Mesendoderm (in vitro differentiated cells): Measurements from ENCODE around the gene AQP1.

ENCODE experiments used
- DNase-seq: peaks from one replicate; pipeline ENCODE4 v3.0.0; 2013
- H2AK5ac ChIP-seq: 2 replicates; pipeline ENCODE4 v1.6.1; 2013; ENCODE audit warnings: low read length, inconsistent platforms
- H2BK120ac ChIP-seq: 2 replicates; pipeline ENCODE4 v1.6.1; 2013; ENCODE audit warnings: low read depth, mild to moderate bottlenecking, low read length, moderate library complexity, mixed read lengths
- H2BK15ac ChIP-seq: replicated peaks from 2 replicates; pipeline ENCODE4 v1.6.1; 2013; ENCODE audit warnings: low read depth, mild to moderate bottlenecking, moderate library complexity
- H2BK5ac ChIP-seq: 2 replicates; pipeline ENCODE4 v1.6.1; 2013; ENCODE audit warnings: low read length, inconsistent platforms
- H3K18ac ChIP-seq: 2 replicates; pipeline ENCODE4 v1.6.1; 2013; ENCODE audit warnings: mild to moderate bottlenecking, low read length, mixed read lengths
- H3K23ac ChIP-seq: one replicate; pipeline ENCODE4 v1.6.1; 2013; ENCODE audit warnings: low read length
- H3K27ac ChIP-seq: 2 replicates; pipeline ENCODE4 v1.5.1; 2013; ENCODE audit warnings: low read depth, mild to moderate bottlenecking, inconsistent platforms, low read length, moderate library complexity
- H3K27me3 ChIP-seq: 2 replicates; pipeline ENCODE4 v1.6.1; 2013; ENCODE audit warnings: low read length, control low read depth, mild to moderate bottlenecking, inconsistent platforms; ENCODE audit not compliant: insufficient read depth, poor library complexity
- H3K36me3 ChIP-seq: 2 replicates; pipeline ENCODE4 v1.6.1; 2013; ENCODE audit warnings: low read length, inconsistent platforms; ENCODE audit not compliant: control insufficient read depth, insufficient read depth
- H3K4ac ChIP-seq: one replicate; pipeline ENCODE4 v1.6.1; 2013; ENCODE audit warnings: low read depth, mild to moderate bottlenecking, low read length, moderate library complexity
- H3K4me1 ChIP-seq: 2 replicates; pipeline ENCODE4 v1.6.1; 2013; ENCODE audit warnings: low read depth, low read length, inconsistent platforms; ENCODE audit not compliant: control insufficient read depth
- H3K4me2 ChIP-seq: 2 replicates; pipeline ENCODE4 v1.6.1; 2013; ENCODE audit warnings: low read length
- H3K4me3 ChIP-seq: 2 replicates; pipeline ENCODE4 v1.5.1; 2013; ENCODE audit warnings: mild to moderate bottlenecking, low read length
- H3K56ac ChIP-seq: one replicate; pipeline ENCODE4 v1.6.1; 2013; ENCODE audit warnings: low read length
- H3K79me1 ChIP-seq: 2 replicates; pipeline ENCODE4 v1.6.1; 2013; ENCODE audit warnings: low read length, inconsistent platforms
- H3K79me2 ChIP-seq: 2 replicates; pipeline ENCODE4 v1.6.1; 2013; ENCODE audit warnings: mild to moderate bottlenecking, low read length; ENCODE audit not compliant: control insufficient read depth, insufficient read depth
- H3K9ac ChIP-seq: 2 replicates; pipeline ENCODE4 v1.6.1; 2013; ENCODE audit warnings: low read length, inconsistent platforms
- H4K5ac ChIP-seq: one replicate; pipeline ENCODE4 v1.6.1; 2013; ENCODE audit warnings: low read length
- H4K8ac ChIP-seq: one replicate; pipeline ENCODE4 v1.6.1; 2013; ENCODE audit warnings: low read depth, mild to moderate bottlenecking, control low read depth, low read length, moderate library complexity
- WGBS: extraction: QIAGEN DNeasy Blood & Tissue Kit; methylation state at CpG from one replicate; pipeline ENCODE4 v1.1.7; 2013; ENCODE audit warnings: low lambda C conversion rate, missing lambda C conversion rate; ENCODE audit not compliant: insufficient coverage; ENCODE audit errors: extremely low coverage; 5-methylcytosine and 5-hydroxymethylcytosine counted together

The AQP1 gene

GRCh38 chr7:30912021-30912730, 523 bp downstream of the AQP1 start:
- Histone ChIP-seq H3K4me3 (no peak overlapping the region), H3K4me2 (no peak overlapping the region), H3K23ac (no peak overlapping the region), H3K4ac (no peak overlapping the region), H2BK120ac (no peak overlapping the region), H3K27ac (no peak overlapping the region), H3K4me1 (no peaks in the 10 kb centered on the region), H3K27me3 (no peaks in the 10 kb centered on the region), H3K56ac (no peak overlapping the region), H3K36me3 (no peaks in the 10 kb centered on the region), H3K79me2 (no peaks in the 10 kb centered on the region), H2BK5ac (no peak overlapping the region), H2BK15ac (no peak overlapping the region), H4K5ac (no peak overlapping the region), H4K8ac (no peak overlapping the region), H3K18ac (no peak overlapping the region), H3K9ac (no peak overlapping the region), H2AK5ac (no peak overlapping the region), H3K79me1 (no peaks in the 10 kb centered on the region)
- whole genome bisulfite sequencing: no CpG with 5 or more reads among the region's 26 CpGs
- no peak for DNase-seq

GRCh38 chr7:30912731-30912985, 1.0 kb downstream of the AQP1 start:
- Histone ChIP-seq H3K56ac (no peak overlapping the region), H4K5ac (no peak overlapping the region), H2BK120ac (no peak overlapping the region), H3K9ac (no peak overlapping the region), H3K4me2 (no peak overlapping the region), H3K79me1 (no peaks in the 10 kb centered on the region), H3K4me1 (no peaks in the 10 kb centered on the region), H3K18ac (no peak overlapping the region), H2AK5ac (no peak overlapping the region), H2BK5ac (no peak overlapping the region), H2BK15ac (no peak overlapping the region), H3K79me2 (no peaks in the 10 kb centered on the region), H3K27me3 (no peaks in the 10 kb centered on the region), H4K8ac (no peak overlapping the region), H3K36me3 (no peaks in the 10 kb centered on the region), H3K4ac (no peak overlapping the region), H3K4me3 (no peak overlapping the region), H3K23ac (no peak overlapping the region), H3K27ac (no peak overlapping the region)
- no CpG with 5 or more reads among the region's 2 CpGs for WGBS
- no peak for DNase-seq

GRCh38 chr7:30912986-30913811, 1.5 kb downstream of the AQP1 start:
- no CpG with 5 or more reads among the region's 17 CpGs for WGBS
- Histone ChIP-seq H3K79me1 (no peaks in the 10 kb centered on the region), H3K18ac (no peak overlapping the region), H3K27ac (no peak overlapping the region), H2AK5ac (no peak overlapping the region), H2BK120ac (no peak overlapping the region), H3K79me2 (no peaks in the 10 kb centered on the region), H3K56ac (no peak overlapping the region), H3K36me3 (no peaks in the 10 kb centered on the region), H3K4me2 (no peak overlapping the region), H4K5ac (no peak overlapping the region), H3K4me1 (no peaks in the 10 kb centered on the region), H3K9ac (no peak overlapping the region), H4K8ac (no peak overlapping the region), H3K4ac (no peak overlapping the region), H2BK5ac (no peak overlapping the region), H3K23ac (no peak overlapping the region), H3K4me3 (no peak overlapping the region), H2BK15ac (no peak overlapping the region), H3K27me3 (no peaks in the 10 kb centered on the region)
- no peak for DNase-seq

GRCh38 chr7:30913821-30914515, 2.3 kb downstream of the AQP1 start:
- Histone ChIP-seq H3K56ac (no peak overlapping the region), H4K8ac (no peak overlapping the region), H3K27me3 (no peaks in the 10 kb centered on the region), H3K36me3 (no peaks in the 10 kb centered on the region), H2BK120ac (no peak overlapping the region), H3K4me3 (no peak overlapping the region), H3K79me2 (no peaks in the 10 kb centered on the region), H4K5ac (no peak overlapping the region), H3K27ac (no peak overlapping the region), H2BK15ac (no peak overlapping the region), H3K4ac (no peak overlapping the region), H3K18ac (no peak overlapping the region), H2AK5ac (no peak overlapping the region), H3K79me1 (no peaks in the 10 kb centered on the region), H2BK5ac (no peak overlapping the region), H3K9ac (no peak overlapping the region), H3K4me2 (no peak overlapping the region), H3K23ac (no peak overlapping the region), H3K4me1 (no peaks in the 10 kb centered on the region)
- WGBS: no CpG with 5 or more reads among the region's 16 CpGs
- no peak for DNase-seq

- Histone ChIP-seq H2AK5ac (no peak overlapping the region), H3K4me2 (no peak overlapping the region), H3K18ac (no peak overlapping the region), H3K56ac (no peak overlapping the region), H4K8ac (no peak overlapping the region), H3K27ac (no peak overlapping the region), H3K4ac (no peak overlapping the region), H2BK120ac (no peak overlapping the region), H3K9ac (no peak overlapping the region), H4K5ac (no peak overlapping the region), H3K36me3 (no peaks in the 10 kb centered on the region), H3K4me3 (no peak overlapping the region), H3K23ac (no peak overlapping the region), H3K4me1 (no peaks in the 10 kb centered on the region), H3K79me1 (no peaks in the 10 kb centered on the region), H3K27me3 (no peaks in the 10 kb centered on the region), H2BK5ac (no peak overlapping the region), H3K79me2 (no peaks in the 10 kb centered on the region), H2BK15ac (no peak overlapping the region)
- peak; percentile 58 for DNase-seq
- no CpG with 5 or more reads among the region's 4 CpGs for WGBS
Observed at GRCh38 chr7:30914596-30914995, 2.9 kb downstream of the AQP1 start.
